GM21786 (cell line): ENCODE measurements around the gene CCDC6.
"Not testable (repeated sequence)": the region's sequence is repeated elsewhere in the genome, so short reads cannot be mapped to it uniquely, and the experiment has no call there.

Experiments
- ATAC-seq: cut with Tn5 transposase; IDR thresholded peaks from one replicate; pipeline ENCODE4 v1.9.1; 2021; ENCODE audit not compliant: unreplicated experiment

CCDC6 gene

DNA sequence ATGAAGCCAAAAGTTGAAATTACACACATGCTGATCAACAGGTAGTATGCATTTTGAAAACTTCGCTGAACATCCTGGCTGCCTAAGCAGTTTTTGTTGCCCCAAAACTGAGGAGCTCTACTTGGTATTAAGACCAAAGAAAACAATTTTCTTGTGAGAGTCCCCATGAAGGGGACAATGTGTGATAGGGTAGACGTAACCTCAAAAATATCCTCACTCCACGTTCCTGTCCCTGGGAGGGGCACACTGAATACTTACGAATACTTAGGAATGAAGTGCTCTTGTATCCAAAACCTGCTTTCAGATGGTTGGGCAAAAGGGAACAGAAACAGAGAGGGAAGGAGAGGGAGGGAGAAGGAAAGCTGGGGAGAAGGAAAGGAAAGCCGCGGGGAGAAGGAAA, 24.7 kb downstream of the CCDC6 start:
- ATAC-seq: no peak

DNA sequence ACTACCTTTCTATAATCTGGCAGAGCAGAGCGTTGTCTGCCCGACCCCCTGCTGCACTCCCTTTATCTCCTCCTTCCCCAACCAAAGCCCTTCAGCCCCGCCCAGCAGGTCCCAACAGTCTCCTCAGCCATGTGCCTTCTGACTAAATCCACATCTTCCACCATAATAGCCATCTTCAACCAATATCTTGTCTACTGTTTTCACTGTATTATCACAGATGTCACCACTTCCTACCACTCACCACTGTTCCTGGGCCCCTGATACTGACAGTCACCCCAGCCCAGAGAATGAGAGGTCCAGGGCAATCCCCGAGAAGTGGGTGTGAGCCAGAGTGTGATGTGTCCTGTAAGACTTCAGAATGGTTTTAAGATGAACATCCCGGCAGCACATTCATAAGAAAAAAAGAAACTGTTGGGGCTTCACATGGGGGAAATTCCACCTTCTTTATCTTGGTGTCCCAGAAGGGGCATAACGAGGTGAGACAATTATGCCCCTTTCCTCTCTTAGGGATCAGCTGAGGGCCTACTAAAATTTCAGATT, 25.3 kb downstream of the CCDC6 start:
- peak; percentile 58 for ATAC-seq

DNA sequence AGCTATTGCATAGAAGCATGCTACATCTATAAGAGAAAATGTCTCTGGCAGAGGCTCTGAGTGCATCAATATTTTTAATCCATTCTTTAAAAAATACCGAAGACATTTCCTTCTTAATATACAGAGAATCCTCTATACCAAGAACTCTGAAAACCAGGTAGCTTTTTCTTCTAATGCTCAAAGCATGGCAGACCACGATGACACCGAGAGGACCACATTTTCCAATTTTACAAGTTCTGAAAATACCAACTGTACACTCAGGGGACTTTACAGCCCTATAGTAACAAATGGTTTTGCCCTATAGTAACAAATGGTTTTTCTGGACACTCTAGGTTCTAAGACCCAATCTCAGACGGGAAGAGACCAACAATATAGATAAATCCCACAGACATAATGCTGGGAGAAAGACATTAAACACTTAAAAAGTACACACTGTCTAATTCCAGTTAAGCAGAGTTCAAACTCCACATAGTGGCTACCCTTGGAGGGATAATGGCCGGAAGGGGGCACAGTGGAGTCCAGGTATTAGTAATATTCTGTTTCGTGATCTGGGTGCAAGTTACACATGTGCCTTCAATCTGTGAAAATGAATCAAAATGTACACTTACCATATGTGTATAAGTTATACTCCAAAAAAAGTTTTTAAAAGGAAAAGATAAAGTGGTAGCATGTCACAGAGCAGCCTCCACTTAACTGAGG, 26.2 kb downstream of the CCDC6 start:
- no peak for ATAC-seq

DNA sequence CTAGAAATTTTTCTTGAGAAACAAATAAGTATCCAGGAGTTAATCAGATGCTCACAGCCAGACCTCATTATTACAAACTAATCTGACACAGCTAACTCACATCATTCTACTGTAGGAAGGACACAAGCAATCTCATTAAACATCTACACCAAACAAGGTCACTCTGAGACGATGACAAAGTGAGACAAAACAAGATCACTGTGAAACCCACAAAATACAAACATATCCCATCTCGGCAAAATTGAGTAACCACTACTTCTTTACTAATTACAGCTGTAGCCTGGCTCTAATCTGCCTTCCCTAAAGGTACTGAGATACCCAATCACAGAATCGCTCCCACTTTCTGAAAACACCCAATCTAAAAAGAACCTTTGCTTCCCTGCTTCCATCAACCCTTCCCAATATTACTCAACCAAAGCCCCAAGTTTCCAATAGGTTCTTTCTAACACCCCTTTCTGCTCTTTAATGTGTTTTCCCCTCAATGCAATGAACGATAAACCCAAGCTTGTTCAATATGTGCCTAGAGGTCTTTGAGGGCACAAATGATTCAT, 26.9 kb downstream of the CCDC6 start:
- ATAC-seq: peak; percentile 48

DNA sequence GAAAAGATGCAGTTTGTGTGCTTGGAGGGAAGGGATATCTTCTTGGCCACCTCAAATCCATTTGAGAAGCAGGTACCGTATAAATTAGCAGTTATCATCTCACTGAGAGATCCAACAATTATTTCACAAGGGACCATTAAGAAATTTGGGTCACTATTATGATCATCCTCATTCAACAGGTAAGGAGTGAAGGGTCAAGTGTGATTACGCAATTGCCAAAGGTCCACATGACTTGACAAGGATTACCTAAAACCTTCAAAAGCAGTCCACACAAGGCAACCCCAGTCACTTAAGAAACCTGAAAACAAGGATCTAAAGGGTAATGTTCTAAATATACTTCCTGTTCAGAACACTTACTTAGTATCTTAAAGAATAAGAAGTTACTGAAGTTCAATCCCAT, 27.4 kb downstream of the CCDC6 start:
- no peak for ATAC-seq

DNA sequence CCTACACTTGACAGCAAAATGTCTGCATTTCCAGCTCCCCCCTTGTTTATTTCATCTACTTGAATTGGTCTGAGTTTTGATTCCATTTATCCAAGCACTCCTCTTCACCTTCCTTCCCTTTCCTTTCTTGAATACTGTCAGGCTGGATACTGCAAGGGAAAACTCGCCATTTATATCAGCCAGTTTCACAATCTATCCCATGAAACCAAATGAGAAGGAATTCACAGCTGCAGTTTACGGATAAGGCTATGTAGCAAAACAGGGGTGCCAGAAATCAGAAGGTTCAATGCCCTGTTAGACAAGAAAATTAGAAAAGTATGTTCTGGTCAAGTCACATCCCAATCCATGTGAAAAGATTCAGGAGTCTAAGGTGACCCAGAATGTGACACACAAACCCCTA, 28.1 kb downstream of the CCDC6 start:
- ATAC-seq: no peak

DNA sequence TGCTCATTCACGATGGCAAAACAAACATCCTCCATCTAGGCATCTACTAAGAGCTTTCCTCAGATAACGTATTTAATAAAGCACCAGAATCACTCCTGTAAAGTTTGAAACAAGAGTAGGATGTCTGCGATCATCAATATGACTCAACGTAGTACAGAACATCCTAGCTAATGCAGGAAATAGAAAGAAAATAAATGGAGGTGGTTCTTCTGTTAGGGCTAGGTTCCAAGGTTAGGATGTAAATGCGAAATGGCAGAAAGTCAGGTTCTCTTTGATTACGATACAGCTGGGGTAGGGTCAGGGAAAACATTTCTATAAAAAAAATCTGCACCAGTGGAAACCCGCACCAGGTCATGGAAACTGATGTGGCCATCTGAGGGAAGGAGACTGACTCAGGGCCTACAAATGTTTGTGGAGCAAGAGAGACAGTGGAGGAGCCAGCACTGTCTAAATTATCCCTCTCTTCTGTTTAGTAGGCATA, 29.1 kb downstream of the CCDC6 start:
- no peak for ATAC-seq

DNA sequence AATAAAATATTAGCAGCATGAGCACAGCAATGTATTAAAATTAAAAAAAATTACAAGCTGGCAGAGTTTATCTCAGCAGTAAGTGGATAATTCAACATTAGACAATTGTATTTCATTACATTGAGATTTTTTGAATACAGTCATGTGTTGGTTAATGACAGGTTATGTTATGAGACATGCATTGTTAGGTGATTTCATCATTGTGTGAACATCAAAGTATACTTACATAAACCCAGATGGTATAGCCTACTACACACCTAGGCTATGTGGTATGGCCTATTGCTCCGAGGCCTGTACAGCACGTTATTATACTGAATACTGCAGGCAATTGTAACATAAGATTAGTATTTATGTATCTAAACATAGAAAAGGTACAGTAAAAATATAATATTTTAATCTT, 29.7 kb downstream of the CCDC6 start:
- no peak for ATAC-seq

DNA sequence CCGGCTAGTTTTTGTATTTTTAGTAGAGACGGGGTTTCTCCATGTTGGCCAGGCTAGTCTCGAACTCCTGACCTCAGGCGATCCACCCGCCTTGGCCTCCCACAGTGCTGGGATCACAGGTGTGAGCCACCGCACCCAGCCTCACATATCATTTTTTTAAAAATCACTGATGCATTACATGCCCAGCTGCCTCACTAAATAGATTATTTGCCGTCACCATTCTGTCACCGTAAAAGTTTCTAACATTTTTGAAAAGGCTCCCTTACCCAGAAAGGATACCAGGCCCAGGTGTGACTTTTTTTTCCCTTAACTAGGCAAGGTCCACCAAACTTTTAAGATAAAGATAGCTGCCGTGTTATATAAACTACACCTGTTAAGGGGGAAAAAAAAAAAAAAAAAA, 30.1 kb downstream of the CCDC6 start:
- ATAC-seq: not testable (repeated sequence)

DNA sequence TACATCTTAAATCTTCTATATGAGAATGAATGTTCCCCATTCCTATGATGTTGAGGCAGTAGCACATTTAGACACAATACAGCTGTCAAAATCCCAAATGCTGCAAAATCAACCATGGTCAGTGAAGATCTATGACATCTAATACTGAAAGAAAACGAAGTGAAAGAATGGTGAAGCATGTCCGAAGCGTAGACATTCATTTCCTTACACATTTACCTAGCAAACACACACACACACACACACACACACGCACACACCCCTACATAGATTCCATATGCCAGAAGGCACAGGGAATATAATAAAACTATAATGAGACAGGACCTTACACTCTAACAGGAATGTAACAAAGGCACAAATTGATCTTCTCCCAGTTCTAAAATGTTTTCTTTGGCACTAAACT, 32.5 kb downstream of the CCDC6 start:
- ATAC-seq: peak; percentile 67

DNA sequence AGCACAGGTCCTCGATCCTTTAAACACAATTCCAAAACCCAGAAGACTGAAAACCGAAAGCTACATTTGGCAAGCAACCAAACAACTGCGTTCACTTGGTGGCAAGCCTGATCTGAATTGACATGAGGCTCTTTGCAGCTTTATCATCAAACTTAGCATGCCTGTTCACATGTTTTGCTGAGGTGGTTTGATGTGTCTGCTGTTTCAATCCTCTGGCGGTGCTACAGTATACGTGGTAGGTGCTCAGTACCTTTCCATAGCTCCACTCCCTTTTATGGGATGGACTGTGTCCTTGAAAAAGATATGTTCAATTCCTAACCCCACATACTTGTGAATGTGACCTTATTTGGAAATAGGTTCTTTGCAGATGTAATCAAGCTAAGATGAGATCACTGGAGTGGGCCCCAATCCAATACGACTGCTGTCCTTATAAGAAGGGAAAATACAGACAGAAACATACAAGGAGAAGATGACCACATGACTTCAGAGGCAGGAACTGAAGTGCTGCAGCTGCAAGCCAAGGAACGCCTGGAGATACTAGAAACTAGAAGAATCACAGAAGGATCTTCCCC, 33.4 kb downstream of the CCDC6 start:
- no peak for ATAC-seq

DNA sequence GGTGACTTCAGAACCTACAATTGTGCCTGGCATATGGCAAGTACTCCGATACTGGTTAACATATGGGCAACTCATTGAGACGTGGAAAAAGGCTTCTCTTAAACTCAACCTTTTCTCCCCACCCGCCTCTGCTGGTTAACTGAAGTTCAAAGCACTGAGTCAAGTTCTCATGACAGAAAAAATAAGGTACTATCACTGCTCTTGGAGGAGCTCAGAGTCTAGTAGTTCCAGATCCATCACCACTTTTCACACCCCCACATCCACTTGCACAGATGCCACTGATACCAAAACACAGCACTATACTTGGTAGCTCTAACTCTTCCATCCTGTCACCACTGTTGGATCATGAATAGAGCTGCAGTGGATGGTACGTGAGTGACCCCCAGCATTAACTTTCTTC, 36.2 kb downstream of the CCDC6 start:
- no peak for ATAC-seq

DNA sequence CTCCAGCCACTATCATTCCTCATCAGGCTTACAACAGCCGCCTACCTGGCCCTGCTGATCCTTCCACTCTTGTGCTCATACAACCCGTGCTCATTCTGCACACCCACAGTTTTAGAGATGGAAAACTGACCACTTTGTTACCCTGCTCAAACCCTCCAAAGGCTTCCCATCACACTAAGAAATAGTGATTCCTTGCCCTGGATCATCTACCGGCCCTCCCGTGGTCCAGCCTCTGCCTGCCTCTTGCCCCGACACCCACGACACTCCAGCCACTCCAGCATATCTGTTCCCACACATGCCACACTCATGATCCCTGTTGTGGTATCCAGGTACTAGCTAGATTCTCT, 36.8 kb downstream of the CCDC6 start:
- ATAC-seq: no peak

DNA sequence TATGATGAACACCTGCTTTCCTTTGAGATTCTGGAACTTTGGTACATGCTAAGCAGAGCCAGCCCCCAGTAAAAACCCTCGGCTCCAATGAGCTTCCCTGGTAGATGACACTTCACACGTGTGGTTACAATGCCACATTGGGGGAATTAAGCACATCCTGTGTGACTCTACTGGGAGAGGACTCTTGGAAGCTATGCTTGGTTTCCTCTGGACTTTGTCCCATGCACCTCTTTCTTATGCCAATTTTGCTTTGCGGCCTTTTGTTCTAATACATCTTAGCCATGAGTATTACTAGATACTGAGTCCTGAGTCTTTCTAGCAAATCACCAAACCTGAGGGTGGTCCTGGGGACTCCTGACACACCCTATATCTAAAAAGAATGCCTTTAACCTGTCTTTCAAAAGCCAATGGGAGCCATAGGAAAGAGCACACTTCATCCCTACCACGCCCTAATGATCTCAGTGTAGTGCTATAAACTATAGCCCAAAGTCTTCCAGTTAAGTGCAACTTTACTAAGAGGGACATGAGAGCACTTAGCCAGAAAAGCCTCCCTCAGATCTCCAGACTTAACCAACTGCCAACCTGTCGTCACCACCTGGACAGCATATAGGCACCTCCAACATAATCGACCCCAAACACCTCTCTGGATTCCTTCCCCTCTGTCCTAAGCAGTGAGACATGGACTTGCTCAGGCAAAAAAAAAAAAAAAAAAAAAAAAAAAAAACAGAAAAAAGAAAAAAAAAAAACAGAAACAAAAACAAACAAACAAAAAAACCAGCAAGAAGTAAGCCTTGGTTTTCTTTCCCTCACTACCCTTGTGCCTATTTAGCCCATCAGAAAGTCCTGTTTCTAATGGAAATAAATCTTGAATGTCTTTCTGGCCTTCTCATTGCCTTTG, 37.4 kb downstream of the CCDC6 start:
- ATAC-seq: no peak

DNA sequence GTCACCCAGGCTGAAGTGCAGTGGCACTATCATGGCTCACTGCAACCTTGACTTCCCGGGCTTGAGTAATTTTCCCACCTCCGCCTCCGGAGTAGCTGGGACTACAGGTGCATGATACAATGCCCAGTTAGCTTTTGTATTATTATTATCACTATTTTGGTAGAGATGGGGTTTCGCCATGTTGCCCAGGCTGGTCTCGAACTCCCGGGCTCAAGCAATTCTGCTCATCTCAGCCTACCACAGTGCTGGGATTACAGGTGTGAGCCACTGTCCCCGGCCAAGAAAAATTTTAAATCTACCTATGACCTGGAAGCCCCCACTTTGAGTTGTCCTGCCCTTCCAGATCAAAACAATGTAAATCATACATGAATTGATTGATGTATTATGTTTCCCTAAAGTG, 38.8 kb downstream of the CCDC6 start:
- ATAC-seq: no peak

DNA sequence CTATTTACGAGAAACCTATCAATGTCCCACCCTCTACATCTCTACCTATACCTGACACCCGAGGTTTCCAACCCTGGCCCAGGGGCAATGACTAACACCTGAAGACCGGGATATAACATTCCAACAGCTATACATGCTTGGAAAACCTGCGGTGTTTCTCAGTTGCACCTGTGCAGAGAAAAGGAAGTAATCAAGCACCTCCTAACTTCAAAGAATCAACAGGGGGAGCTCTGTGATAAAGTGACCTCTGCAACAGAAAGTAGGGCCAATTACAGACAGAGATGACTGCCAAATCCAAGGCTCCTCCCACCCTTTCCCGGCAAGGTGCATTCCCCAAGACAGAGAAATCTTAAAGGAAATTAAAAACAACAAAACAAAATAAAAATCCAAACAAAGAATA, 41.3 kb downstream of the CCDC6 start:
- peak; percentile 73 for ATAC-seq

DNA sequence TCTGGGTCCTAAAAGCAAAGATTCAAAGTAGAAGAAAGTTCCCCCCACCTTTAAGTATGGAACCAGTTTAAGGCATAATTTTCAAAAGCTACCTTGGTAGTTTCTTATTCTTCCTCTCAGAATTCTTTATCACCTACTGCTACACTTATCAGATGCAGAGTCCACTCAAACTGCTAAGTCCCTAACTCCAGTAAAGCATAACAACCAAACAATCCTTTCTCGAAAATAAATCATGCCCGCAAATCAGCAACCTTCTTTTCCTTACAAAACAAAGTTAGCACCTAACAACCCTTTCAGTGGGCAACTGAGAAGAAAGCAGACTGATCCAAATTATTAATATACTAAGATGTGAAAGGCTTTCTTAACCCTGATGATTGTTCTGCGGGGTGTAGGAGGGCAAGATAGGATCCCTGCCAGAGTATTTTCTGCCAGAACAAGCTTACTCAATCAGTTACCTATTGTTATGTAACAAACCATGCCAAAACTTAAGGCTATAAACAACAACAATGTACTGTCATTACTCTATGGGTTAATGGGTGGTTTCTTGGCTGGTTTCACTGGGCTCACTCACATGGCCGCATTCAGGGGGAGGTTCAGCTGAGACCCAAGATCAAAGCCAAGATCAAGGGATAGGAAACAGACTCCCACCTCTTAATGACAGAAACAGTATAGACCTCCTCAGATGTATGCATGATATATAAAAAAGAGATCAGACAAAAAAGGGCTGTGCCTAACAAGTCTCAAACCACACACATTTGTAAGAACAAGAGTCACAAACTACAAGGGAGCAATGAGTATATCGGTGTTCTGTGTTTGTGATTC, 42.0 kb downstream of the CCDC6 start:
- ATAC-seq: no peak

DNA sequence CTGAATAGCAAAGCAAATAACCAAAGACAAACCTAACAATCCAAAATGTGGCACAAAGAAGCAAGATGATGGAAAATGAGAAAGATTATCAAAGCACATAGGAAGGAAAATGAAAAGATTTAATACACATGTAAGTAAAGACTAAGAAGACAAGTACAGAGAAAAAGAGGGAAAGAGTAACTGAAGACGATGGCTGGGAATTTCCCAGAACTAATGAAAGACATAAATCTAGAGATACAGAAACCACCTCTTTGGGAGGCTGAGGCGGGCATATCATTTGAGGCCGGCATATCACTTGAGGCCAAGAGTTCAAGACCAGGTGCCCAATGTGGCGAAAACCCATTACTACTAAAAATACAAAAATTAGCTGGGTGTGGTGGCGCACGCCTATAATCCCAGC, 46.8 kb downstream of the CCDC6 start:
- no peak for ATAC-seq

DNA sequence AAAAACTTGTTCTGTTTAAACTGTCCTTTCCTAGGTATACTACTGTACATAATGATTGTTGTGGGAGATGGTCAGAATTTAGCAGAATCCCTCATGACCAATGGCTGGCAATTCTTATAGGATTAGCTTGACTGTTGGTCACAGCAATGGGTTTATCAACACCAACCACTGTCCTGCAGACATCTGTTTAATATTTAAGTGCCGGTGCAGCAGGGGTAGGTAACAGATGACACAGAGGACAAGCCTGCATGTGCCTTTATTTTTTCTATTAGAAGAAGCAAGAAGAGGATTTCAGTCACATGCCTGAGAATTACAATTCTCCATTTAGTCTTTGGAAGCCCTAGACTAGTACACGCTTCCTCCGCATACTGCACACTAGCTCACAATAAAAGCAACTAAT, 48.4 kb downstream of the CCDC6 start:
- ATAC-seq: no peak

DNA sequence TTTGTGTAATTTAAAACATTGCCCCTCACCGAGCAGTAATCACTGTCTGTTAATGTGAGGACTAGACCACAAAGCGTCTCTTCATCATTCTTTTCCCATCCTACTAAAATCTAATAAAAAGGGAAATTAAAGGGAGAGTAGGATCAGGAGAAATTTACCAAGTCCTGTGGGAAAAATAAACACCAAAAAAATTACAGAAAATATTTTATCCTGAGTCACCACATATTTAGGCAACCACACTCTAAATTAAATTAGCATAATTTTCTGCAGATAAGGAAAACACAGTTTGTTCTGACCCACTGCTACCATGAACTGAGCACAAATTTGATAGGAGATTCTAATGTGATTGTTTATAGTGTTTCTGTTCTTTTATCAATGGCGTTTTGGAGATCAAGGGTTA, 49.3 kb downstream of the CCDC6 start:
- ATAC-seq: no peak

DNA sequence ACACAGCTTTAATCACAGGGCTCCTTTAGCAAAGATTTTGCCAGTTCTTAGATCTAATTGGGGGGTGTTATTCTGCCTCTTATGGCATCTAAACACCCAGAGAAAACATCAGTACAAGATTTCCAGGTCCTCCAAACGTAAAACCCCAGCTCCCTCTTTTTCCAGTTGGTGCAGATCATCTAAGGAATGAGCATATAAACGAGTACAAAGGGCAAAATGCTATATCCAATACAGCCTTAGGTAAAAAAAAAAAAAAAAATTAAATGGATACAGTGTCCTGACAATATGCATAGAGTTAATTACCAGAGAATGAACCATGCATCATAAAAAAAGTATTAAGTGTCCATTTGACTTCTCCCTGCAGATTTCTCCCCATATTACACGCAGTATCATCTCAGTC, 50.3 kb downstream of the CCDC6 start:
- no peak for ATAC-seq
